GM23338 (cell line): ENCODE data around the gene ANKRD60. TPM values are rescaled to one million over a fixed set of nuclear protein-coding genes. Genes with fewer than 3 reads are reported as not detected.

Experiments
- ATAC-seq: fragments of 200-7000 bp; cut with Tn5 transposase; 3 replicates; pipeline ENCODE4 v1.9.1; 2020
- DNase-seq: peaks from one replicate; pipeline ENCODE4 v3.0.0-alpha.2; 2015; ENCODE audit warnings: low spot score
- H2AFZ ChIP-seq: fragments of 200-600 bp; sonication (generic); 2 replicates; pipeline ENCODE4 v1.8.0; 2016; ENCODE audit warnings: antibody characterized with exemption, mild to moderate bottlenecking, moderate library complexity
- H3F3A ChIP-seq: fragments of 200-600 bp; sonication (generic); replicated peaks from 2 replicates; pipeline ENCODE4 v1.8.0; 2017; ENCODE audit warnings: antibody characterized with exemption, mixed run types, low read depth
- H3K27ac ChIP-seq: fragments of 200-600 bp; sonication (generic); 2 replicates; pipeline ENCODE4 v1.6.1; 2016; ENCODE audit warnings: low read depth
- H3K27me3 ChIP-seq: fragments of 200-600 bp; sonication (generic); 2 replicates; pipeline ENCODE4 v1.8.0; 2016; ENCODE audit warnings: mild to moderate bottlenecking, mixed run types, moderate library complexity; ENCODE audit not compliant: insufficient read depth
- H3K36me3 ChIP-seq: fragments of 200-600 bp; sonication (generic); 2 replicates; pipeline ENCODE4 v1.8.0; 2016; ENCODE audit warnings: mild to moderate bottlenecking; ENCODE audit not compliant: insufficient read depth
- H3K4me1 ChIP-seq: fragments of 200-600 bp; sonication (generic); 2 replicates; pipeline ENCODE4 v1.8.0; 2016; ENCODE audit warnings: mild to moderate bottlenecking, moderate library complexity; ENCODE audit not compliant: insufficient read depth
- H3K4me2 ChIP-seq: fragments of 200-600 bp; sonication (generic); 2 replicates; pipeline ENCODE4 v1.7.1; 2017; ENCODE audit warnings: mixed run types
- H3K4me3 ChIP-seq: fragments of 200-600 bp; sonication (generic); 2 replicates; pipeline ENCODE4 v1.6.1; 2016; ENCODE audit warnings: mixed run types
- H3K79me2 ChIP-seq: fragments of 200-600 bp; sonication (generic); replicated peaks from 2 replicates; pipeline ENCODE4 v1.8.0; 2017; ENCODE audit warnings: mild to moderate bottlenecking; ENCODE audit not compliant: insufficient read depth
- H3K9me2 ChIP-seq: fragments of 200-600 bp; sonication (generic); 2 replicates; pipeline ENCODE4 v1.8.0; 2017; ENCODE audit not compliant: insufficient read depth
- H4K20me1 ChIP-seq: fragments of 200-600 bp; sonication (generic); replicated peaks from 2 replicates; pipeline ENCODE4 v1.8.0; 2017; ENCODE audit warnings: mild to moderate bottlenecking; ENCODE audit not compliant: insufficient read depth
- H3K27ac Mint-ChIP-seq: 2 replicates; pipeline ENCODE4 v1.8.0; 2020; ENCODE audit warnings: inconsistent platforms, mild to moderate bottlenecking, moderate library complexity, mixed read lengths
- H3K27me3 Mint-ChIP-seq: 3 replicates; pipeline ENCODE4 v1.8.0; 2022; ENCODE audit warnings: low read depth, mild to moderate bottlenecking, moderate library complexity, mixed read lengths, inconsistent platforms; ENCODE audit not compliant: insufficient read depth, poor library complexity
- H3K36me3 Mint-ChIP-seq: 3 replicates; pipeline ENCODE4 v1.8.0; 2021; ENCODE audit warnings: low read depth, mild to moderate bottlenecking, inconsistent platforms, moderate library complexity, mixed read lengths
- H3K4me1 Mint-ChIP-seq: 3 replicates; pipeline ENCODE4 v1.8.0; 2020; ENCODE audit warnings: mild to moderate bottlenecking, inconsistent platforms, mixed read lengths
- H3K4me3 Mint-ChIP-seq: 3 replicates; pipeline ENCODE4 v1.8.0; 2021; ENCODE audit warnings: moderate library complexity, mild to moderate bottlenecking, inconsistent platforms, mixed read lengths
- H3K9me3 Mint-ChIP-seq: 3 replicates; pipeline ENCODE4 v1.8.0; 2020; ENCODE audit warnings: moderate library complexity, mild to moderate bottlenecking, inconsistent platforms, mixed read lengths
- CREB1 ChIP-seq: fragments of 250-450 bp; sonication (Bioruptor Pico); IDR thresholded peaks from 2 replicates; pipeline ENCODE4 v1.5.0; 2020; ENCODE audit warnings: low read depth, mild to moderate bottlenecking, moderate library complexity
- CTCF ChIP-seq, 2 experiments: fragments of 200-600 bp in 1 of 2; sonication (generic) in 1 of 2; conservative IDR thresholded peaks; 2 replicates each; pipeline versions ENCODE4 v1.5.1 to v1.6.1; 2016 to 2017; ENCODE audit warnings: antibody characterized with exemption in 2 of 2, low read depth in 2 of 2, mild to moderate bottlenecking in 2 of 2, moderate library complexity in 1 of 2
- ETS1 ChIP-seq: IDR thresholded peaks from 2 replicates; pipeline ENCODE4 v1.6.1; 2016; ENCODE audit warnings: antibody characterized with exemption
- EZH2 ChIP-seq: fragments of 200-600 bp; sonication (generic); IDR thresholded peaks from one replicate; pipeline ENCODE4 v1.8.0; 2017; ENCODE audit warnings: antibody characterized with exemption, mild to moderate bottlenecking, low read depth; ENCODE audit not compliant: unreplicated experiment
- EZH2phosphoT487 ChIP-seq: fragments of 200-600 bp; sonication (generic); IDR thresholded peaks from one replicate; pipeline ENCODE4 v1.8.1; 2018; ENCODE audit warnings: antibody characterized with exemption; ENCODE audit not compliant: unreplicated experiment
- JUNB ChIP-seq: IDR thresholded peaks from one replicate; pipeline ENCODE4 v1.6.1; 2016; ENCODE audit warnings: antibody characterized with exemption; ENCODE audit not compliant: unreplicated experiment
- NANOG ChIP-seq: IDR thresholded peaks from 2 replicates; pipeline ENCODE4 v1.6.1; 2016; ENCODE audit warnings: antibody characterized with exemption, borderline replicate concordance
- POLR2AphosphoS5 ChIP-seq: IDR thresholded peaks from 2 replicates; pipeline ENCODE4 v1.6.1; 2016; ENCODE audit warnings: antibody characterized with exemption, low read depth
- REST ChIP-seq: IDR thresholded peaks from one replicate; pipeline ENCODE4 v1.6.1; 2018; ENCODE audit warnings: antibody characterized with exemption; ENCODE audit not compliant: unreplicated experiment
- STAT1 ChIP-seq: IDR thresholded peaks from one replicate; pipeline ENCODE4 v1.6.1; 2016; ENCODE audit warnings: antibody characterized with exemption; ENCODE audit not compliant: unreplicated experiment
- ZNF114 ChIP-seq: fragments of 250-450 bp; sonication (Bioruptor Pico); IDR thresholded peaks from 2 replicates; pipeline ENCODE4 v1.5.0; 2020; ENCODE audit warnings: mild to moderate bottlenecking, moderate library complexity
- polyA plus RNA-seq: library from polyadenylated mRNA; unstranded; fragments of >200 nt; fragmentation: Nextera tagmentation; extraction: Ambion mirVana; gene quantifications from 2 replicates; pipeline ENCODE4 v1.2.1, GENCODE V29; 2016
- total RNA-seq: library from RNA; depleted of rRNA; stranded (reverse); fragments of >200 nt; shearing (Covaris generic); gene quantifications from 2 replicates; pipeline ENCODE4 v1.2.3, GENCODE V29; 2014

ANKRD60 gene
- total and polyA plus RNA-seq, 2 experiments from 2014 or later: not detected

- Histone ChIP-seq H4K20me1 (no peaks in the 10 kb centered on the region), H3K79me2 (no peaks in the 10 kb centered on the region), H3K4me3 (no peak overlapping the region), H3K9me2 (no peaks in the 10 kb centered on the region), H3K27me3 (no peaks in the 10 kb centered on the region), H3F3A (no peaks in the 10 kb centered on the region), H3K4me1 (peaks cover 3% of the 10 kb centered on the region), H3K36me3 (no peaks in the 10 kb centered on the region), H3K27ac (no peak overlapping the region), H2AFZ (no peak overlapping the region), H3K4me2 (no peak overlapping the region)
- no peak for TF ChIP-seq EZH2
- TF ChIP-seq REST: no peak
- TF ChIP-seq STAT1: no peak
- no peak for TF ChIP-seq NANOG
- no peak for TF ChIP-seq POLR2AphosphoS5
- TF ChIP-seq JUNB: no peak
- no peak for TF ChIP-seq CREB1 (CRISPR knock-in tag)
- no peak for TF ChIP-seq CTCF (conservative IDR thresholded peaks at IDR 0.05; ENCODE audit: low read depth in 2 of 2)
- TF ChIP-seq EZH2phosphoT487: no peak
- TF ChIP-seq ETS1: no peak
- TF ChIP-seq ZNF114 (CRISPR knock-in tag): no peak
- Mint-ChIP-seq H3K4me1 (peaks cover 4% of the 10 kb centered on the region), H3K36me3 (no peaks in the 10 kb centered on the region), H3K4me3 (no peak overlapping the region), H3K27me3 (peaks cover 6% of the 10 kb centered on the region), H3K27ac (no peak overlapping the region), H3K9me3 (no peaks in the 10 kb centered on the region; the same call in 2 of the 3 replicates)
- no peak for DNase-seq
- no peak for ATAC-seq
Measured at GRCh38 chr20:58169450-58169849, 59.0 kb downstream of the ANKRD60 start.
